Iris pigment epithelial cell (primary cell): ENCODE data around the gene NTRK1.
"Not testable (repeated sequence)": the region's sequence is repeated elsewhere in the genome, so short reads cannot be mapped to it uniquely, and the experiment has no call there.

Experiments
- DNase-seq: peaks from one replicate; pipeline ENCODE4 v3.0.0-alpha.2; 2011; ENCODE audit warnings: low read depth

Gene NTRK1

DNA sequence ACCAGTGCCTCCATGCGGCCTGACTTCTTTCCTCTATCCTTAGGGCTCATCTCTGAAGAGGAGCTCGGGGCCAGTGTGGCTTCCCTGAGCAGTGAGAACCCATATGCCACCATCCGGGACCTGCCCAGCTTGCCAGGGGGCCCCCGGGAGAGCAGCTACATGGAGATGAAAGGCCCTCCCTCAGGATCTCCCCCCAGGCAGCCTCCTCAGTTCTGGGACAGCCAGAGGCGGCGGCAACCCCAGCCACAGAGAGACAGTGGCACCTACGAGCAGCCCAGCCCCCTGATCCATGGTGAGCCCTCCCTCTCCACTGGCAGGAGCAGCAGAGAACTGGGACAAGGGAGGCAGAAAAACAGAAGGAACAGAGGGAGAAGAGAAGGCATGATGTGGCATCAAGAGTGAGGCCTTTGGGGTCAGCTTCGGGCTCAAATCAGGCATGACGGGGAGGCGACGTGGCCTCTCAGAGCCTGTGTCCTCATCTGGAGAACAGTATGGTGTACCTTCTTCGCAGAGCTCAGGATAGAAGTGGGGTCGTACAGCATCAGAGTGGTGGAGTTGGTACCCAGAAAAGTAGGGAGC is 53.2 kb downstream of the NTRK1 start:
- DNase-seq = no peak

DNA sequence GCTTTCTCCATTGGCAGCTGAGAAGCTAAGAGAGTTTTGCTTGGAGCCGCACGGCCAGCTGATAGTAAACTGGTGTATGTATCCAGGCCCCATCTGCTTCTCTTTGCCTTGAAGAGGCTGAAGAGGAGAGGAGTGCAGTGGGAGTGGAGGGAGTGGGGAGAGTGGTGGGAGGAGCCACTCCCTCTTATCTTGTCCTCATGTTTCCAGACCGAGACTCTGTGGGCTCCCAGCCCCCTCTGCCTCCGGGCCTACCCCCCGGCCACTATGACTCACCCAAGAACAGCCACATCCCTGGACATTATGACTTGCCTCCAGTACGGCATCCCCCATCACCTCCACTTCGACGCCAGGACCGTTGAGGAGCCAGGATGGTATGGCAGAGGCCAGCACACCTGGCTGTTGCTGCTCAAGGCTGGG is 53.8 kb downstream of the NTRK1 start:
- DNase-seq = peak; percentile 83

GRCh38 chr1:156920233-156921052 is 59.8 kb downstream of the NTRK1 start, which contains the start of gene LRRC71:
LRRC71 (plus strand) TSS chr1:156920632; CDS start chr1:156920804, 172 bp downstream.
- peak; percentile 66 for DNase-seq

DNA sequence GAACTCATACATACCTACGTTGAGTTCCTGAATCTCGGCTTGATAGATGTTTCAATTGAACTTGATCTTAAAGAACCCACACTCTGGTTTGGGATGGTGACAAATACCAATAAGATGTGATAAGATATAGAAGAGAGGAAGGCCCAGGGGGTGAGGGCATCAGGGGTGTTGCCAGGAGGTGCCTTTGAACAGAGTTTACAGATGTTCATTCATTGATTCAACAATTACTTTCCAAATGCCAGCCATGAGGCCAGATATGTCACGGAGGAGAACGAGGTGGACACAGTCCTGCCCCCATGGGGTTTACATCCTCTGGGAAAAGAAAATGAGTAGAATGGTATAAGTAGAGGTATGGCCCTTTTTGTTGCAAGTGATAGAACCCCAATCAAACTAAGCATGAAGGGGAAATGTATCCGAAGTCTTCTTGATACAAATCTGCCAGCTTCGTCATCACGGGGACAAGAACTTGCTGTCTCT is 60.4 kb downstream of the NTRK1 start:
- DNase-seq = no peak

GRCh38 chr1:156922986-156923669 is 62.5 kb downstream of the NTRK1 start:
- DNase-seq = no peak

DNA sequence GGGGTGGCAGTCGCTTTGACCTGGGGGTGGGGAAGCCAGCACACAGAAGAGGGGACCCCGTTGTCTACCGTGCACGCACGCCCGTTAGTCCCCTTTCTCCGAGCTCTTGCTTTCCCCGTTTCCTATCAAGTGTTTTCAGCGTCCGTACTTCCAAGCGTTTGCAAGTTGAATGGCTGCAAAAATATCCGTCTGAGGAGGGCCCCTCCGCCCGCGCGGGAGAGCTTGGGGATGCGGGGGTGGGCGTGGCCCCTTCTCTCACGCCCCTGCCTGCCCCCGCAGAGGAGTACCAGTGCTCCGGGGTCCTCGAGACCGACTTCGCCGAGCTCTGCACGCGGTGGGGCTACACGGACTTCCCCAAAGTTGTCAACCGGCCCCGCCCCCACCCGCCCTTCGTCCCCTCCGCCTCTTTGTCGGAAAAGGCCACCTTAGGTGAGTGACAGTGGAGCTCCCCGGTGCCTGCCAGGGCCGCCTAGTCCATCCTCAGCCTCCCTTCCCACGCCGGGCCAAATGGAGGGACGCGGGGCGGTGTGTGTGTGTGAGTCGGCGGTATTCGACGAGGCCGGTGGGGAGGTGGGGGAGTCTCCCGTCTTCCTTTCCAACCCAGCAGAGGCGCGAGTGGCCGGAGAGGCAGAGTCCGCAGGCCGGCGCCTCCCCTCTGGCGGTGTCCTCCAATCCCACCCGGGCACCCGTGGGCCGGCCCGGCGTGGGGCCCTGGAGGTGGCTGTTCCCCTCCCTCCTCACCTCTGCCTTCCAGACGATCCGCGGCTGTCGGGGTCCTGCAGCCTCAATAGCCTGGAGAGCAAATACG is 63.2 kb downstream of the NTRK1 start:
- no peak for DNase-seq

- no peak for DNase-seq
Measured at GRCh38 chr1:156924478-156925153, 64.0 kb downstream of the NTRK1 start.

- DNase-seq = no peak
Measured at GRCh38 chr1:156925154-156926010, 64.7 kb downstream of the NTRK1 start.

DNA sequence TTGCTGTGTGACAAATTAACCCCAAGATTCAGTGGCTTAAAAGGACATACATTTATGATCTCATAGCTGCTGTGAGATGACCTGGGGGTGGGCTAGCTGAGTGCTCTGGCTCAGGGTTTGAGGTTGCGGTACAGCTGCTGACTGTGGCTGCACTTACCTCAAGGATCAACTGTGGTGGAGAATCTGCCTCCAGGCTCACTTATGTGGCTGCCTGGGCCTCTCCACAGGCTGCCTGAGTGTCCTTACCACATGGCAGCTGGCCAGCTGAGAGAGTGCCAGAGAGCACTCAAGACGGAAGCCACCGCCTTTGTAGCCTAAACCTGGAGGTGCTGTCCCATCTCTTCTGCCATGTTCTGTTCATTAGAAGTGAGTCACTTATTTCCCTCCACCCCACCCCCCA is 65.5 kb downstream of the NTRK1 start:
- DNase-seq = peak; percentile 72

DNA sequence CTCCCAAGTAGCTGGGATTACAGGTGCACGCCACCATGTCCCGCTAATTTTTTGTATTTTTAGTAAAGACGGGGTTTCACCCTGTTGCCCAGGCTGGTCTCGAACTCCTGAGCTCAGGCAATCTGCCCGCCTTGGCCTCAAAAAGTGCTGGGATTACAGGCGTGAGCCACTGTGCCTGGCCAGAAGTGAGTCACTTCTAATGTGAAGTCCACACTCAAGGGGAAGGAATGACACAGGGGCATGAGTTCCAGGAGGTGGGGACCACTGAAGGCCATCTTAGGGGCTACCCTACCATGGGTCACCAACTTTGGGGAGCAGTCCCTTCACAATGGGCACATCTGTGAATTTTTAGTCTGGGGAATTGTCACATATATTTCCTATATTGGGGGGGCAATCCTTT is 66.0 kb downstream of the NTRK1 start:
- DNase-seq = not testable (repeated sequence)

DNA sequence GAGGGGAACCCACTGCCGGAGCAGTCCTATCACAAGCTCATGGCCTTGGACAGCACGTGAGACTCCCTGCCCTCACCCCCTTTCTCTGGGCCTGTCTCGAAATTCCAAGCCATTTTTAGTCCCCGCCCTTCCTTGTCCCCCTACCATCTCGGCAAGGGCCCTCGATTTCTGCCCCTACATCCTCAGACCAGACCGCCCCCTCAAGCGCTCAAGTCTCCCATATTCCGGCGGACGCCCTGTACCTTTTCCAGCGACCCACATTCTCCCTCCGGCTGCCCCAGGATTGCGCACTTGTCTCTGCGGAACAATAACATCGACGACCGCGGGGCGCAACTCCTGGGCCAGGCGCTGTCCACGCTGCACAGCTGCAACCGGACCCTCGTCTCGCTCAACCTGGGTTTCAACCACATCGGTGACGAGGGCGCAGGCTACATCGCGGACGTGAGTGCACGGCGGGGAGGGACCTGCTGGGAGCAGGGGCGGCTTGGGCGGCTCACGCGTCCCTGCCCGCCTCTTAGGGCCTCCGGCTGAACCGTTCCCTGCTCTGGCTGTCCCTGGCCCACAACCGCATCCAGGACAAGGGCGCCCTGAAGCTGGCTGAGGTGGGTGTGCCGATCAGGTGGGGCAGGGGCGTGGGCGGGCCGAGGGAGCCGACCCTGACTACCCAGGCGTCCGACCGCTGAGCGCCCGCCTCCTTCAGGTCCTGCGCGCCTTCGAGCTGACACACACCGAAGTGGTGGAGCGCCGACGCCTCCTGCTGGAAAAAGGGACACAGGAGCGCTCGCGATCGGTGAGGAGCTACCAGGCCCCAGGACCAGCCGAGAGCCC is 66.8 kb downstream of the NTRK1 start:
- peak; percentile 80 for DNase-seq

DNA sequence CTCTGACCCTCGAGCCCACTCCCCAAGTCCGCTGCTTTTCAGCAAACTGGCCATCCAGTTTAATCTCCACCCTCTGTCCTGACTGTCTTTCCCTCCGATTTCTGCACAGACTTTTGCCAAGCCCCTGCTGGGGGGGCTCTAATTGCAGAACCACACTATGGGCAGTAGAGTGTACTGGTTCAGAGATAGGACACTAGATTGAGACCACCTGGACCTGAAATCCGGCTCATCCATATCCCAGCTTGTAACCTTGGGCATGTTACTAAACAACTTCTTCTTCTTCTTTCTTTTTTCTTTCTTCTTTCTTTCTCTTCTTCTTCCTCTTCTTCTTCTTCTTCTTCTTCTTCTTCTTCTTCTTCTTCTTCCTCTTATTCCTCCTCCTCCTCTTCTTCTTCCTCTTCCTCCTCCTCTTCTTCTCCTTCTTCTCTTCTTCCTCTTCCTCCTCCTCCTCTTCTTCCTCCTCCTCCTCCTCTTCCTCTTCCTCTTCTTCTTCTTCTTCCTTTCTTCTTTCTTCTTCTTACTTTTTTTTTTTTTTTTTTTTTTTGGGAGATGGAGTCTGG is 67.5 kb downstream of the NTRK1 start:
- no peak for DNase-seq

GRCh38 chr1:156929596-156930238 is 69.1 kb downstream of the NTRK1 start:
- DNase-seq = no peak

DNA sequence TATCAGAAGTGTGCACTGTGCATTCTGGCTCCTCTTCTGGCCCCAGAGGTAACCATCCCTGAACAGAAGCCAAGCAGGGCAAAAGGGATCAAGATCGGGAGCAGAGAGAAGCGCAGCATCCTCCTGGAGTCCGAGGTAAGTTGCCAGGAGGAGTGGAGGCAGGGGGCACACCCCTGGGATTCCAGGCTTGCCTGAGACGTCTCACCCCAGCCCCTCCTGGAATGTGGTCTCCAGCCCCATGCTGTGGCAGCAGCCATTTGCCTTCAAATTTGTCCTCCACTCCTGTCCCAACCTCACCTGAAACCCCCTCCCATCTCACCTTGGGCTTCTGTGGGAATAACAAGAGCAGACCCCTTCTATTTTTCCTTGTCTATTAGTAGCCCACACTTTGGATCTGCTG is 69.8 kb downstream of the NTRK1 start:
- DNase-seq = no peak
